KMS-11 (cell line): Measurements from ENCODE around the gene MRM3.

ENCODE experiments used
- H2AFZ ChIP-seq: fragments of 200-600 bp; sonication (generic); 2 replicates; pipeline ENCODE4 v1.6.1; 2016; ENCODE audit warnings: antibody characterized with exemption, mixed run types, low read depth
- H3K27ac ChIP-seq: fragments of 200-600 bp; sonication (generic); 2 replicates; pipeline ENCODE4 v1.6.1; 2016; ENCODE audit warnings: mild to moderate bottlenecking, mixed run types
- H3K27me3 ChIP-seq: fragments of 200-600 bp; sonication (generic); 2 replicates; pipeline ENCODE4 v1.6.1; 2017; ENCODE audit warnings: mild to moderate bottlenecking, low read depth, mixed run types, moderate library complexity; ENCODE audit not compliant: insufficient read depth
- H3K36me3 ChIP-seq: fragments of 200-600 bp; sonication (generic); 2 replicates; pipeline ENCODE4 v1.6.1; 2017; ENCODE audit warnings: mild to moderate bottlenecking, mixed run types; ENCODE audit not compliant: insufficient read depth
- H3K4me1 ChIP-seq: fragments of 200-600 bp; sonication (generic); 2 replicates; pipeline ENCODE4 v1.6.1; 2016; ENCODE audit warnings: mild to moderate bottlenecking, low read depth, mixed run types; ENCODE audit not compliant: poor library complexity, severe bottlenecking
- H3K4me2 ChIP-seq: fragments of 200-600 bp; sonication (generic); 2 replicates; pipeline ENCODE4 v1.7.0; 2016; ENCODE audit warnings: mild to moderate bottlenecking, mixed run types
- H3K4me3 ChIP-seq: fragments of 200-600 bp; sonication (generic); IDR thresholded peaks from 2 replicates; pipeline ENCODE4 v1.6.1; 2017; ENCODE audit warnings: low read depth, low read length, mixed read lengths; ENCODE audit not compliant: insufficient read depth
- H3K79me2 ChIP-seq: fragments of 200-600 bp; sonication (generic); 2 replicates; pipeline ENCODE4 v1.6.1; 2016; ENCODE audit warnings: low read depth, mixed run types; ENCODE audit not compliant: insufficient read depth
- H3K9ac ChIP-seq: fragments of 200-600 bp; sonication (generic); 2 replicates; pipeline ENCODE4 v1.6.1; 2016; ENCODE audit warnings: mild to moderate bottlenecking, mixed run types
- H4K20me1 ChIP-seq: fragments of 200-600 bp; sonication (generic); 2 replicates; pipeline ENCODE4 v1.6.1; 2016; ENCODE audit warnings: mild to moderate bottlenecking, mixed run types; ENCODE audit not compliant: insufficient read depth
- CTCF ChIP-seq: fragments of 200-600 bp; sonication (generic); conservative IDR thresholded peaks from 2 replicates; pipeline ENCODE4 v1.6.1; 2017; ENCODE audit warnings: low read depth, mild to moderate bottlenecking, antibody characterized with exemption, low read length, moderate library complexity, mixed read lengths

MRM3 gene

GRCh38 chr17:797236-797840 is 15.2 kb downstream of the MRM3 start:
- Histone ChIP-seq H3K36me3 (no peaks in the 10 kb centered on the region), H3K4me3 (no peak overlapping the region), H3K27me3 (peaks cover 6% of the 10 kb centered on the region; the same call in 1 of the 2 replicates), H2AFZ (no peak overlapping the region), H4K20me1 (no peaks in the 10 kb centered on the region), H3K4me2 (no peak overlapping the region), H3K4me1 (no peaks in the 10 kb centered on the region), H3K79me2 (no peaks in the 10 kb centered on the region), H3K27ac (no peak overlapping the region), H3K9ac (no peak overlapping the region)
- no peak for TF ChIP-seq CTCF

GRCh38 chr17:798246-798645 is 16.1 kb downstream of the MRM3 start:
- Histone ChIP-seq H3K36me3 (no peaks in the 10 kb centered on the region), H3K9ac (no peak overlapping the region), H3K27ac (no peak overlapping the region)

GRCh38 chr17:799261-799660 is 17.1 kb downstream of the MRM3 start:
- Histone ChIP-seq H3K4me2 (no peak overlapping the region), H2AFZ (no peak overlapping the region), H3K9ac (no peak overlapping the region), H3K4me1 (no peaks in the 10 kb centered on the region), H3K4me3 (no peak overlapping the region), H3K27ac (no peak overlapping the region), H3K27me3 (peaks cover 15% of the 10 kb centered on the region; the same call in 1 of the 2 replicates), H3K36me3 (no peaks in the 10 kb centered on the region), H3K79me2 (no peaks in the 10 kb centered on the region), H4K20me1 (no peaks in the 10 kb centered on the region)
- no peak for TF ChIP-seq CTCF

More at GRCh38 chr17:798246-798645, 16.1 kb downstream of the MRM3 start:
- Histone ChIP-seq H4K20me1 (no peaks in the 10 kb centered on the region), H3K27me3 (peaks cover 8% of the 10 kb centered on the region; the same call in 1 of the 2 replicates), H3K79me2 (no peaks in the 10 kb centered on the region), H3K4me1 (no peaks in the 10 kb centered on the region), H3K4me3 (no peak overlapping the region), H2AFZ (no peak overlapping the region), H3K4me2 (no peak overlapping the region)
- TF ChIP-seq CTCF: no peak

- Histone ChIP-seq H3K27ac (no peak overlapping the region), H3K4me3 (no peak overlapping the region), H4K20me1 (no peaks in the 10 kb centered on the region), H2AFZ (no peak overlapping the region), H3K4me2 (no peak overlapping the region), H3K36me3 (no peaks in the 10 kb centered on the region), H3K4me1 (no peaks in the 10 kb centered on the region), H3K79me2 (no peaks in the 10 kb centered on the region), H3K9ac (no peak overlapping the region), H3K27me3 (peaks cover 18% of the 10 kb centered on the region; the same call in 1 of the 2 replicates)
- TF ChIP-seq CTCF: no peak
Measured at GRCh38 chr17:800446-801242, 18.5 kb downstream of the MRM3 start.
